BE2C (cell line): ENCODE results near the gene CLINT1. TPM values are rescaled to one million over a fixed set of nuclear protein-coding genes. Genes with fewer than 3 reads are reported as not detected.

Source experiments
- DNase-seq: peaks from one replicate; pipeline ENCODE4 v3.0.0-alpha.2; 2020
- H3K27me3 ChIP-seq: fragments of 250-450 bp; sonication (Bioruptor Pico); 2 replicates; pipeline ENCODE4 v1.5.1; 2020; ENCODE audit warnings: mild to moderate bottlenecking
- H3K36me3 ChIP-seq: fragments of 250-450 bp; sonication (Bioruptor Pico); 2 replicates; pipeline ENCODE4 v1.5.1; 2020; ENCODE audit warnings: mild to moderate bottlenecking
- H3K4me1 ChIP-seq: fragments of 250-450 bp; sonication (Bioruptor Pico); 2 replicates; pipeline ENCODE4 v1.5.1; 2020
- H3K4me3 ChIP-seq: 2 replicates; pipeline ENCODE4 v1.5.1; 2011; ENCODE audit warnings: low read depth, low read length
- H3K9me3 ChIP-seq: fragments of 250-450 bp; sonication (Bioruptor Pico); 2 replicates; pipeline ENCODE4 v1.5.1; 2020
- polyA plus RNA-seq: library from polyadenylated mRNA; unstranded; fragments of >200 nt; gene quantifications from one replicate; pipeline ENCODE4 v1.2.1, GENCODE V29; 2012; ENCODE audit warnings: low read depth, missing spikeins; ENCODE audit not compliant: insufficient read length, insufficient read depth
- TF ChIP-seq, protein P1 (sequence below): IDR thresholded peaks from 2 replicates; pipeline ENCODE4 v1.5.1; 2012; ENCODE audit warnings: mild to moderate bottlenecking, low read depth, low read length

The CLINT1 gene
- 106 TPM for polyA plus RNA-seq

DNA sequence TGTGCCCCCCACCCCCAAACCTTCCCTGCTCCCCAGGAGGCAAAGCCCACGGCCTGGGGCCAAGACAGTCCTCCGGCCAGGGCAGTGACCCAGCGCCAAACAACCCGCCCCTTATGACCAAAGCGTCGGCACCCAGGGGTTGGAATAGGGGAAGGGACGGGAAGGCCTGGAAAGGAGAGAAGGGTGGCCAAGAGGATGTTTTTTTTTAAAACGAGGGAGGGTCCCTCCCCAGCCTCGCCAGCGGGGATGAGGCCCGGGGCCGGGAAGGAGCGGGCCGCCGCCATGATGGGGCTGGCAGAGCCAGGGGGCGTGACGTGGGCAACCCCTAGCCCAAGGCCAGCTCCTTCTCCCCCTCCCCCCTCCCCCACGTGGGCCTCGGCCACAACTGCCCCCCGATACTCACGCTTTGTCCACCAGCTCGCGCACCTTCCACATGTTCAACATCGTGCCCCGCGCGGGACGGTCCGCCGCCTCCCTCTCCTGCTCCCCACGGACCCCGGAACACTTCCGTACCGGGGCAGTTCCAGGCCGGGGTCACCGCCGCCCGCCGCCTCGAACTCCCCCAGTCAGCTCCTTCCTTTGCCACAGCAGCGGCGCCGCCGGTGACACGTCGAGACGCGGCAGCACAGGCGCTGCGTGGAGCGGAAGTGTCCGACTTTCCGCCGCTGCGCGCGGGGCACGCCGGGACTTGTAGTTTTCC lies at the start of gene CLINT1:
CLINT1 (minus strand) TSS at position 619 of the 700 bp plus-strand sequence; CDS start at position 444, 175 bp downstream.
- Histone ChIP-seq H3K9me3 (no peaks in the 10 kb centered on the region), H3K27me3 (no peaks in the 10 kb centered on the region), H3K4me3 (peak within 1 kb of the TSS; percentile 88), H3K36me3 (peaks cover 7% of the 10 kb centered on the region), H3K4me1 (no peaks in the 10 kb centered on the region)
- peak; percentile 95 for DNase-seq
- TF ChIP-seq, protein P1, sequence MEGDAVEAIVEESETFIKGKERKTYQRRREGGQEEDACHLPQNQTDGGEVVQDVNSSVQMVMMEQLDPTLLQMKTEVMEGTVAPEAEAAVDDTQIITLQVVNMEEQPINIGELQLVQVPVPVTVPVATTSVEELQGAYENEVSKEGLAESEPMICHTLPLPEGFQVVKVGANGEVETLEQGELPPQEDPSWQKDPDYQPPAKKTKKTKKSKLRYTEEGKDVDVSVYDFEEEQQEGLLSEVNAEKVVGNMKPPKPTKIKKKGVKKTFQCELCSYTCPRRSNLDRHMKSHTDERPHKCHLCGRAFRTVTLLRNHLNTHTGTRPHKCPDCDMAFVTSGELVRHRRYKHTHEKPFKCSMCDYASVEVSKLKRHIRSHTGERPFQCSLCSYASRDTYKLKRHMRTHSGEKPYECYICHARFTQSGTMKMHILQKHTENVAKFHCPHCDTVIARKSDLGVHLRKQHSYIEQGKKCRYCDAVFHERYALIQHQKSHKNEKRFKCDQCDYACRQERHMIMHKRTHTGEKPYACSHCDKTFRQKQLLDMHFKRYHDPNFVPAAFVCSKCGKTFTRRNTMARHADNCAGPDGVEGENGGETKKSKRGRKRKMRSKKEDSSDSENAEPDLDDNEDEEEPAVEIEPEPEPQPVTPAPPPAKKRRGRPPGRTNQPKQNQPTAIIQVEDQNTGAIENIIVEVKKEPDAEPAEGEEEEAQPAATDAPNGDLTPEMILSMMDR, result no peak

DNA sequence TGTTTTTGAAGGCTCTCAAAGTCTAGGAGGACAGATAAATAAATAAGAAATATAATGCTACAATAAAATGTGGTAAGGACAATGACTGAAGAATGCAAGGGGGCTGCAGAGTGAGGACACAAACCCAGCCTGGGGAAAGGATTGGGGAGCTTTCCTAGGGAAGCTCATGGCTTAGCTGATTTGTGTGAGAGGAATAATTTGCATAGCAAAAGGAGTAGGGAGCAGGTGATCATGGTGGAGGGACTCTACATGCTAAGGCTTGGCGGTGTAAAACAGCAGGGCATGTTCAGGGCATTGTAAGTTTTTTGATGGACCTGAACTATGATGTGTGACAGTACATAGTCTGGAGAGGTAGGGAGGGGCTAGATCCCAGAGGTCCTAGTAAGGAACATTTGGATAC lies 49.5 kb upstream of the CLINT1 start:
- no peak for DNase-seq
- Histone ChIP-seq H3K4me1 (no peaks in the 10 kb centered on the region), H3K9me3 (no peaks in the 10 kb centered on the region), H3K4me3 (no peak overlapping the region), H3K27me3 (no peaks in the 10 kb centered on the region), H3K36me3 (no peaks in the 10 kb centered on the region)
- TF ChIP-seq, protein P1, result no peak

DNA sequence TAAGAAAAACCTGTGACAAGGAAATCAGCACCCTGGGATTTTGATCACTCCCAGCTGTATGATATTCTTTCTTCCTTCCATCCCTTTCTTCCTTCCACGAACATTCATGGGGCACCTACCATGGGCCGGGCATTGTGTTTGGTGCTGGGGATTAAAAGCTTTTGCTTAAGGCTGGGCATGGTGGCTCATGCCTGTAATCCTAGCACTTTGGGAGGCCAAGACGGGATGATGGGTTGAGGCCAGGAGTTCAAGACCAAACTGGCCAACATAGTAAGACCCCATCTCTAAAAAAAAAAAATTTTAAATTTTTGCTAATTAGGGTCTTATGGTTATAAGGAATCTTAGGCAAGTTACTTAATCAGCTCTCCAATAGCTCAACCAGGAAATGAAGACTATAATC lies 48.5 kb upstream of the CLINT1 start:
- DNase-seq, result no peak
- Histone ChIP-seq H3K4me3 (no peak overlapping the region), H3K9me3 (no peaks in the 10 kb centered on the region), H3K4me1 (no peaks in the 10 kb centered on the region), H3K36me3 (no peaks in the 10 kb centered on the region), H3K27me3 (no peaks in the 10 kb centered on the region)
- TF ChIP-seq, protein P1, result no peak

DNA sequence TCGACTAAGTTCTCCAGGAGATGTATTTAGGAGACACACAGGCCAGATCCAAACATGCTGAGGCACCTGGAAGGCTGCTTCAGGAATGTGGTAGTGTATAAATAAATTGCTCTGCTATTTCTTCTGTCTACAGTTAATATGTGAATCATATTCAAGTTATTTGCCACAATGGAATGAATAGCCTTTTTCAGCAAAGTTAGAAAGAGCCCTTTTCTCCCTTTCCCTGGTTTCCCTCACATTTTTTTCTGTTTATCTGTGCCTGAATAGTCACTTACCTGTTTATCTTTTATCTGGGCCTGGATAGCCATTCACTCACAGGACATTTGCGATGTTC lies 44.1 kb upstream of the CLINT1 start:
- no peak for DNase-seq
- H3K27me3 ChIP-seq, result no peaks in the 10 kb centered on the region
- H3K4me1 ChIP-seq, result no peaks in the 10 kb centered on the region
- H3K36me3 ChIP-seq, result no peaks in the 10 kb centered on the region
- H3K9me3 ChIP-seq, result no peaks in the 10 kb centered on the region
- TF ChIP-seq, protein P1, result no peak
- H3K4me3 ChIP-seq, result no peak overlapping the region

DNA sequence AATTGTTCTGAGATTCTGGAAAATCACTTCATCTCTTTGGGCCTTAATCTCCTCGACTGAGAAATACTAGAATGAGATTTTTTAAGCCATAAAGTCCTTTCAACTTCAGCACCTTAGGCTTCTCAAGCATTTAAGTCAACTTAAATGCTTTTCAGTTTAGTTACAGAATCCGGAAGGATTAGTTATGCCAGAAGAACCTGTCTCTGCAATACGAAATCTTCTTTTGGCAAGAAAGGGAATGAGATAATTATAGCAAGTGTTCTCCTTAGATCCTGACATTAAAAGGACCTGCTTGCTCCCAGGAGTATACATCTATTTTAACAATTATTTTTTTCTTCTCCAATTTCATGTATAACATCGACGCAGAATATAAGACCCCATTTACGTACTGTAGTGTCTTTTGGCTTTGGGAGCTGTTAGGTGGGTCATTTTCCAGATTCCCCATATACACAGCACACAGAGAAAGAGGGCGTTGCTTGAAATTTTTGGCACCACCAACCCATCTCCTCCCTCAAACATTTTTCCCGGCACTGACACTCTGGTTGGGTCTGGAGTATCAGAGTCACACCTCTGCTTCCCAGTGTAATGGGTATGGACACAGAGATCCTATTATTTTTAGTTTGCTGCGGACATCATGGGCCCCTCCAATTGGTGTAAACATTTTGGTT lies 43.6 kb upstream of the CLINT1 start:
- Histone ChIP-seq H3K36me3 (no peaks in the 10 kb centered on the region), H3K9me3 (no peaks in the 10 kb centered on the region), H3K4me3 (no peak overlapping the region), H3K27me3 (no peaks in the 10 kb centered on the region), H3K4me1 (no peaks in the 10 kb centered on the region)
- DNase-seq, result no peak
- TF ChIP-seq, protein P1, result no peak

DNA sequence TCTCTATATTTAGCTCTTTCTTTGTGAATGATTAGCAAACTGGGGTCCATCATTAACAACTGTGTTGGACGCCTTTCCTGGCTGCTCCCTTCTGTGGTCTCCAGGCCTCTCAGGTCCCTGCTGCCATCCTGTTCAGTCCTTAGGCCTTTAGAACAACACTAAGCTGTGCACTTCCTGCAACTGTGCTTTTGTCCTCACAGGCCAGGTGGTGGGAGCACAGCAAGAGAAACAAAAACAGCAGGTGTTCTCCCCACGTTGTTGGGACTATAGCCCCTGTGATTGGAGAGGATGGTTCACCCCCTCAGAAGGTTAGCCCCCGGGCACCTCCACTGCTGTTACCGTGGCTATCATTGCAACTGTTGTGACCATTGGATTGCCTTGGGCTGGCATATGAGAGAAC lies 41.7 kb upstream of the CLINT1 start:
- H3K36me3 ChIP-seq, result no peaks in the 10 kb centered on the region
- H3K4me3 ChIP-seq, result no peak overlapping the region
- no peaks in the 10 kb centered on the region for H3K4me1 ChIP-seq
- TF ChIP-seq, protein P1, result no peak
- no peaks in the 10 kb centered on the region for H3K27me3 ChIP-seq
- H3K9me3 ChIP-seq, result no peaks in the 10 kb centered on the region
- DNase-seq, result no peak
